Activated CD8-positive, alpha-beta T cell treated with anti-CD3 and anti-CD28 coated beads, Interleukin-2, amount 10 ng/mL, durations not matched to agents 7 days and 5 days (primary cell): ENCODE measurements around the gene DNAJC13. TPM values are rescaled to one million over a fixed set of nuclear protein-coding genes. Genes with fewer than 3 reads are reported as not detected.
"Not testable (repeated sequence)": the region's sequence is repeated elsewhere in the genome, so short reads cannot be mapped to it uniquely, and the experiment has no call there.

Experiments
- ATAC-seq: fragments of 150-1000 bp; cut with Tn5 transposase; one replicate; pipeline ENCODE4 v1.10.0; 2021; ENCODE audit warnings: moderate library complexity
- CTCF ChIA-PET: fragments of 350-600 bp; sonication (Branson Sonifier 250); formaldehyde crosslinking; loops from one replicate; lab custom pipeline; 2021; ENCODE audit warnings: antibody characterized with exemption; lab: Charles Lee
- POLR2A ChIA-PET: fragments of 350-600 bp; sonication (Branson Sonifier 250); formaldehyde crosslinking; loops from one replicate; lab custom pipeline; 2021; ENCODE audit warnings: antibody characterized with exemption; lab: Charles Lee
- DNase-seq: peaks from one replicate; pipeline ENCODE4 v3.0.0-alpha.2; 2020
- H3K27ac Mint-ChIP-seq: one replicate; pipeline ENCODE4 v1.8.0; 2021; ENCODE audit warnings: mild to moderate bottlenecking, mixed read lengths
- H3K27me3 Mint-ChIP-seq: one replicate; pipeline ENCODE4 v1.8.0; 2021; ENCODE audit warnings: low read depth, mixed read lengths
- H3K36me3 Mint-ChIP-seq: one replicate; pipeline ENCODE4 v1.8.0; 2021; ENCODE audit warnings: low read depth, mixed read lengths
- H3K4me1 Mint-ChIP-seq: one replicate; pipeline ENCODE4 v1.8.0; 2021; ENCODE audit warnings: low read depth, mixed read lengths
- H3K4me3 Mint-ChIP-seq: one replicate; pipeline ENCODE4 v1.8.0; 2021; ENCODE audit warnings: mild to moderate bottlenecking, mixed read lengths
- H3K9me3 Mint-ChIP-seq: one replicate; pipeline ENCODE4 v1.8.0; 2022; ENCODE audit warnings: mixed read lengths; ENCODE audit not compliant: insufficient read depth
- total RNA-seq, 2 experiments: library from RNA; stranded (reverse); gene quantifications; one replicate each; pipeline ENCODE4 v1.2.3, GENCODE V29; 2021

Gene DNAJC13
- total RNA-seq, 2 experiments from 2014 or later: 34.3 to 38.4 TPM

GRCh38 chr3:132549890-132550578, 132.7 kb downstream of the DNAJC13 start:
- POLR2A ChIA-PET: interaction anchor here (0.6 kb wide), 1 partner anchor 1524 kb away, joined by 3 read pairs; no protein-coding TSS in a partner anchor
- DNase-seq: no peak
- no peaks in the 10 kb centered on the region for H3K27me3 Mint-ChIP-seq

GRCh38 chr3:132550579-132551305, 133.4 kb downstream of the DNAJC13 start:
- ATAC-seq: peak; percentile 42

More at GRCh38 chr3:132549890-132550578, 132.7 kb downstream of the DNAJC13 start:
- H3K27ac Mint-ChIP-seq: peak overlapping the region; percentile 60
- H3K36me3 Mint-ChIP-seq: peaks cover 7% of the 10 kb centered on the region
- CTCF ChIA-PET: interaction anchor here (3.0 kb wide), 1 partner anchor 14 kb away, joined by 13 read pairs; no protein-coding TSS in a partner anchor
- no peaks in the 10 kb centered on the region for H3K9me3 Mint-ChIP-seq
- no peak overlapping the region for H3K4me3 Mint-ChIP-seq
- H3K4me1 Mint-ChIP-seq: peaks cover 21% of the 10 kb centered on the region
- peak; percentile 76 for ATAC-seq

GRCh38 chr3:132553826-132554225, 136.5 kb downstream of the DNAJC13 start:
- no peak for ATAC-seq
- CTCF ChIA-PET: interaction anchor here (0.9 kb wide), 1 partner anchor 18 kb away, joined by 6 read pairs; no protein-coding TSS in a partner anchor
- Mint-ChIP-seq H3K27ac (no peak overlapping the region), H3K4me1 (peaks cover 20% of the 10 kb centered on the region), H3K4me3 (no peak overlapping the region), H3K36me3 (no peaks in the 10 kb centered on the region), H3K9me3 (no peaks in the 10 kb centered on the region), H3K27me3 (no peaks in the 10 kb centered on the region)
- POLR2A ChIA-PET: no interaction called here
- DNase-seq: no peak

More at GRCh38 chr3:132550579-132551305, 133.4 kb downstream of the DNAJC13 start:
- POLR2A ChIA-PET: interaction anchor here (0.6 kb wide), 1 partner anchor 1525 kb away, joined by 3 read pairs; no protein-coding TSS in a partner anchor
- Mint-ChIP-seq H3K27me3 (no peaks in the 10 kb centered on the region), H3K4me3 (no peak overlapping the region), H3K9me3 (no peaks in the 10 kb centered on the region), H3K27ac (peak overlapping the region; percentile 60), H3K36me3 (peaks cover 4% of the 10 kb centered on the region), H3K4me1 (peaks cover 21% of the 10 kb centered on the region)
- no peak for DNase-seq
- CTCF ChIA-PET: interaction anchor here (1.2 to 3.0 kb wide), 2 partner anchors 15 to 92 kb away, joined by 3 to 13 read pairs; no protein-coding TSS in a partner anchor

- H3K4me1 Mint-ChIP-seq: peaks cover 19% of the 10 kb centered on the region
These were observed 137.1 kb downstream of the DNAJC13 start for GRCh38 chr3:132554437-132554836.

GRCh38 chr3:132555306-132556035, 138.2 kb downstream of the DNAJC13 start:
- H3K27ac Mint-ChIP-seq: no peak overlapping the region
- H3K4me3 Mint-ChIP-seq: no peak overlapping the region
- POLR2A ChIA-PET: no interaction called here
- no peaks in the 10 kb centered on the region for H3K27me3 Mint-ChIP-seq
- no peaks in the 10 kb centered on the region for H3K36me3 Mint-ChIP-seq
- DNase-seq (no peak), ATAC-seq (no peak)
- H3K9me3 Mint-ChIP-seq: no peaks in the 10 kb centered on the region
- CTCF ChIA-PET: no interaction called here
- peaks cover 9% of the 10 kb centered on the region for H3K4me1 Mint-ChIP-seq

More at GRCh38 chr3:132554437-132554836, 137.1 kb downstream of the DNAJC13 start:
- Mint-ChIP-seq H3K27ac (no peak overlapping the region), H3K9me3 (no peaks in the 10 kb centered on the region), H3K27me3 (no peaks in the 10 kb centered on the region), H3K4me3 (no peak overlapping the region), H3K36me3 (no peaks in the 10 kb centered on the region)
- no peak for ATAC-seq
- ChIA-PET POLR2A (no interaction called here), CTCF (no interaction called here)
- DNase-seq: no peak

GRCh38 chr3:132556036-132556386, 138.7 kb downstream of the DNAJC13 start:
- H3K27ac Mint-ChIP-seq, ATAC-seq, H3K36me3 Mint-ChIP-seq, H3K27me3 Mint-ChIP-seq, H3K4me1 Mint-ChIP-seq, CTCF ChIA-PET, POLR2A ChIA-PET, DNase-seq, H3K4me3 Mint-ChIP-seq, H3K9me3 Mint-ChIP-seq: not testable (repeated sequence)

- Mint-ChIP-seq H3K27ac (no peak overlapping the region), H3K4me3 (no peak overlapping the region), H3K9me3 (no peaks in the 10 kb centered on the region), H3K4me1 (peaks cover 2% of the 10 kb centered on the region), H3K36me3 (no peaks in the 10 kb centered on the region), H3K27me3 (no peaks in the 10 kb centered on the region)
- no peak for DNase-seq
- CTCF ChIA-PET: interaction anchor here (1.2 kb wide), 1 partner anchor 83 kb away, joined by 5 read pairs; no protein-coding TSS in a partner anchor
- ATAC-seq: no peak
- POLR2A ChIA-PET: no interaction called here
These were observed 139.3 kb downstream of the DNAJC13 start for GRCh38 chr3:132556508-132557159.

- Mint-ChIP-seq H3K27ac (no peak overlapping the region), H3K36me3 (peaks cover 3% of the 10 kb centered on the region), H3K4me1 (peaks cover 2% of the 10 kb centered on the region), H3K9me3 (no peaks in the 10 kb centered on the region), H3K4me3 (no peak overlapping the region), H3K27me3 (no peaks in the 10 kb centered on the region)
- ChIA-PET POLR2A (no interaction called here), CTCF (no interaction called here)
- DNase-seq (no peak), ATAC-seq (no peak)
These were observed 143.7 kb downstream of the DNAJC13 start for GRCh38 chr3:132561003-132561402.

- H3K36me3 Mint-ChIP-seq: peaks cover 3% of the 10 kb centered on the region
- no peak overlapping the region for H3K27ac Mint-ChIP-seq
- no peaks in the 10 kb centered on the region for H3K9me3 Mint-ChIP-seq
- H3K27me3 Mint-ChIP-seq: no peaks in the 10 kb centered on the region
- no peak overlapping the region for H3K4me3 Mint-ChIP-seq
- ATAC-seq (no peak), DNase-seq (no peak)
- CTCF ChIA-PET: no interaction called here
- no peaks in the 10 kb centered on the region for H3K4me1 Mint-ChIP-seq
- POLR2A ChIA-PET: no interaction called here
These were observed 146.2 kb downstream of the DNAJC13 start for GRCh38 chr3:132563420-132564069.

- no peak for DNase-seq
- ChIA-PET POLR2A (no interaction called here), CTCF (no interaction called here)
- Mint-ChIP-seq H3K4me3 (no peak overlapping the region), H3K27me3 (no peaks in the 10 kb centered on the region), H3K4me1 (no peaks in the 10 kb centered on the region), H3K27ac (no peak overlapping the region), H3K9me3 (no peaks in the 10 kb centered on the region), H3K36me3 (peaks cover 4% of the 10 kb centered on the region)
- ATAC-seq: no peak
These were observed 146.8 kb downstream of the DNAJC13 start for GRCh38 chr3:132564070-132564465.

- Mint-ChIP-seq H3K4me3 (no peak overlapping the region), H3K36me3 (peaks cover 13% of the 10 kb centered on the region), H3K9me3 (no peaks in the 10 kb centered on the region), H3K27me3 (no peaks in the 10 kb centered on the region), H3K4me1 (no peaks in the 10 kb centered on the region), H3K27ac (no peak overlapping the region)
- ChIA-PET POLR2A (no interaction called here), CTCF (interaction anchor here (0.8 to 1.0 kb wide), 2 partner anchors 31 to 33 kb away, joined by 3 read pairs; no protein-coding TSS in a partner anchor)
- DNase-seq (no peak), ATAC-seq (no peak)
These were observed 151.1 kb downstream of the DNAJC13 start for GRCh38 chr3:132568422-132568821.
